HepG2 (cell line): ENCODE data around the gene GPR6. TPM values are rescaled to one million over a fixed set of nuclear protein-coding genes. Genes with fewer than 3 reads are reported as not detected.

Source experiments
- ATAC-seq: fragments of 200-7000 bp; cut with Tn5 transposase; 3 replicates; pipeline ENCODE4 v1.9.1; 2020; ENCODE audit warnings: mild to moderate bottlenecking, moderate library complexity
- BruUV-seq: library from RNA; stranded (reverse); fragments of 400-500 nt; replicated peaks from 2 replicates; lab custom pipeline; 2021; lab: Mats Ljungman, UMichigan
- CTCF ChIA-PET: fragments of 300-600 bp; formaldehyde crosslinking; extraction: SDS; loops from one replicate; lab custom pipeline; 2021; ENCODE audit warnings: low total read pairs, inconsistent platforms, low intra/inter-chr PET ratio; lab: Yijun Ruan, JAX
- POLR2A ChIA-PET: fragments of 350-600 bp; sonication (Branson Sonifier 250); formaldehyde crosslinking; loops from one replicate; lab custom pipeline; 2020; ENCODE audit warnings: antibody characterized with exemption, inconsistent platforms; lab: Yijun Ruan, JAX
- DNase-seq: peaks from one replicate; pipeline ENCODE4 v3.0.0-alpha.2; 2015; ENCODE audit warnings: low spot score
- FAIRE-seq: peaks from 3 replicates; lab custom pipeline; 2011; peaks lifted over from hg19 to GRCh38; lab: Jason Lieb, UNC
- H2AFZ ChIP-seq: one replicate; pipeline ENCODE4 v1.6.1; 2011; ENCODE audit warnings: low read length, inconsistent platforms
- H3K27ac ChIP-seq: fragments of 300-600 bp; 3 replicates; pipeline ENCODE4 v1.8.0; 2011; ENCODE audit warnings: mixed run types, mild to moderate bottlenecking, mixed read lengths, low read length, inconsistent platforms; ENCODE audit not compliant: insufficient read depth; ENCODE audit errors: extremely low read length
- H3K27me3 ChIP-seq, 2 experiments: fragments of 200-600 bp in 1 of 2; 2 replicates in 1 of 2; 3 replicates in 1 of 2; pipeline versions ENCODE4 v1.6.0 to v1.8.0; 2011; ENCODE audit warnings: low read length in 2 of 2, mild to moderate bottlenecking in 2 of 2, moderate library complexity in 2 of 2, inconsistent platforms in 1 of 2; ENCODE audit not compliant: insufficient read depth in 2 of 2, control insufficient read depth in 1 of 2
- H3K36me3 ChIP-seq, 2 experiments: fragments of 200-600 bp in 1 of 2; replicated peaks in 1 of 2; 2 replicates in 1 of 2; 3 replicates in 1 of 2; pipeline versions ENCODE4 v1.5.1 to v1.8.0; 2011; ENCODE audit warnings: low read length in 2 of 2, inconsistent platforms in 1 of 2; ENCODE audit not compliant: insufficient read depth in 2 of 2, control insufficient read depth in 1 of 2
- H3K4me1 ChIP-seq: 2 replicates; pipeline ENCODE4 v1.5.1; 2012; ENCODE audit warnings: low read length, inconsistent platforms; ENCODE audit not compliant: insufficient read depth
- H3K4me2 ChIP-seq: 2 replicates; pipeline ENCODE4 v1.6.0; 2011; ENCODE audit warnings: low read depth, low read length, inconsistent platforms
- H3K4me3 ChIP-seq, 3 experiments: fragments of 200-600 bp in 1 of 3; sonication (generic), shearing (Covaris generic) in 1 of 3; replicated peaks in 1 of 3; 2 replicates each; pipeline ENCODE4 v1.5.1; 2011 to 2016; ENCODE audit warnings: low read length in 3 of 3, inconsistent platforms in 2 of 3, low read depth in 2 of 3, mild to moderate bottlenecking in 2 of 3, control low read depth in 1 of 3, mixed read lengths in 1 of 3; ENCODE audit not compliant: insufficient read depth in 1 of 3
- H3K79me2 ChIP-seq: one replicate; pipeline ENCODE4 v1.6.1; 2011; ENCODE audit warnings: low read length, inconsistent platforms; ENCODE audit not compliant: insufficient read depth
- H3K9ac ChIP-seq: 2 replicates; pipeline ENCODE4 v1.6.0; 2011; ENCODE audit warnings: mild to moderate bottlenecking, low read depth, low read length, inconsistent platforms; ENCODE audit not compliant: insufficient read depth
- H3K9me3 ChIP-seq: 2 replicates; pipeline ENCODE4 v1.5.1; 2012; ENCODE audit warnings: mild to moderate bottlenecking, low read length
- H4K20me1 ChIP-seq: 2 replicates; pipeline ENCODE4 v1.6.0; 2011; ENCODE audit warnings: inconsistent platforms, mild to moderate bottlenecking, low read length, moderate library complexity; ENCODE audit not compliant: insufficient read depth
- ATF7 ChIP-seq, 2 experiments: fragments of 450-650 bp in 1 of 2; sonication (generic) in 1 of 2; formaldehyde crosslinking in 1 of 2; IDR thresholded peaks; 2 replicates each; pipeline versions ENCODE4 v1.4.0 to v1.6.1; 2016 to 2020; ENCODE audit warnings: antibody characterized with exemption in 1 of 2, mild to moderate bottlenecking in 1 of 2, missing genetic modification reagents in 1 of 2
- CSRNP1 ChIP-seq: sonication (generic); formaldehyde crosslinking; IDR thresholded peaks from 2 replicates; pipeline ENCODE4 v1.8.1; 2023; ENCODE audit warnings: mild to moderate bottlenecking, missing genetic modification reagents
- FOXA3 ChIP-seq: IDR thresholded peaks from 2 replicates; pipeline ENCODE4 v1.6.1; 2016; ENCODE audit warnings: missing genetic modification reagents, missing compliant biosample characterization
- FOXM1 ChIP-seq: sonication (generic); formaldehyde crosslinking; IDR thresholded peaks from 2 replicates; pipeline ENCODE4 v1.5.0; 2020; ENCODE audit warnings: missing genetic modification reagents
- IRF2 ChIP-seq: IDR thresholded peaks from 2 replicates; pipeline ENCODE4 v1.6.1; 2018; ENCODE audit warnings: missing genetic modification reagents, missing compliant biosample characterization
- KDM1A ChIP-seq: IDR thresholded peaks from 2 replicates; pipeline ENCODE4 v1.6.1; 2016; ENCODE audit warnings: missing compliant biosample characterization
- NFIB ChIP-seq: sonication (generic); formaldehyde crosslinking; IDR thresholded peaks from 2 replicates; pipeline ENCODE4 v1.9.0; 2021; ENCODE audit warnings: missing genetic modification reagents, mild to moderate bottlenecking, borderline replicate concordance
- SMC3 ChIP-seq: IDR thresholded peaks from 2 replicates; pipeline ENCODE4 v1.6.1; 2011; ENCODE audit warnings: low read length, improper control_type of control experiment
- SSRP1 ChIP-seq: IDR thresholded peaks from 2 replicates; pipeline ENCODE4 v1.6.1; 2016; ENCODE audit warnings: control low read depth
- TARDBP ChIP-seq: sonication (generic); formaldehyde crosslinking; IDR thresholded peaks from 2 replicates; pipeline ENCODE4 v1.8.0; 2022; ENCODE audit warnings: mild to moderate bottlenecking, missing genetic modification reagents
- ZMYM4 ChIP-seq: sonication (generic); formaldehyde crosslinking; IDR thresholded peaks from 2 replicates; pipeline ENCODE4 v1.8.1; 2023; ENCODE audit warnings: mild to moderate bottlenecking, missing genetic modification reagents
- ZNF124 ChIP-seq: sonication (generic); formaldehyde crosslinking; IDR thresholded peaks from 2 replicates; pipeline ENCODE4 v1.4.0; 2020; ENCODE audit warnings: missing genetic modification reagents
- ZNF678 ChIP-seq: sonication (generic); formaldehyde crosslinking; IDR thresholded peaks from 2 replicates; pipeline ENCODE4 v1.4.0; 2020; ENCODE audit warnings: mild to moderate bottlenecking, missing genetic modification reagents
- WGBS: methylation state at CpG from one replicate; pipeline ENCODE4 v1.1.6; 2017; ENCODE audit warnings: low lambda C conversion rate; 5-methylcytosine and 5-hydroxymethylcytosine counted together
- in situ Hi-C: cut with HindIII; loops from 2 replicates; pipeline ENCODE4 v1.10.0; 2017; ENCODE audit warnings: low pct_unique_long_range_greater_than_20kb; ENCODE audit not compliant: extremely low pct_ligation_motif_present
- intact Hi-C: fragments of 100-400 bp; cut with micrococcal nuclease; formaldehyde crosslinking; loops from one replicate; pipeline ENCODE4 v1.10.0; 2022; ENCODE audit not compliant: unreplicated experiment
- polyA plus RNA-seq, 8 experiments: library from polyadenylated mRNA; depleted of rRNA in 3 of 8; stranded (reverse) in 7 of 8; unstranded in 1 of 8; fragments of >200 nt; fragmentation: Illumina TruSeq in 4 of 8; extraction: Trizol in 4 of 8; gene quantifications; 2 replicates each; pipeline versions ENCODE4 v1.2.1 to v1.2.3, GENCODE V29; 2011 to 2016; ENCODE audit warnings: low read depth in 4 of 8, missing spikeins in 1 of 8, mixed read lengths in 1 of 8; ENCODE audit not compliant: insufficient read depth in 1 of 8
- total RNA-seq, 5 experiments: library from RNA; depleted of rRNA; stranded (reverse); fragments of >200 nt; fragmentation: Illumina TruSeq; extraction: Trizol; gene quantifications; 2 replicates each; pipeline ENCODE4 v1.2.3, GENCODE V29; 2016; ENCODE audit warnings: low read depth in 1 of 5

The GPR6 gene
- total and polyA plus RNA-seq, 2 of the 13 experiments (the other 11 are each of a cell fraction or from before 2014, with no cell fraction given): not detected

- no peak overlapping the region for H2AFZ ChIP-seq
- no CpG with 5 or more reads among the region's 4 CpGs for WGBS
- no peaks in the 10 kb centered on the region for H4K20me1 ChIP-seq
- intact Hi-C loops: no loop called here
- H3K4me3 ChIP-seq: no peak overlapping the region
- H3K9me3 ChIP-seq: no peaks in the 10 kb centered on the region
- CTCF ChIA-PET: no interaction called here
- DNase-seq: no peak
- in situ Hi-C loops: no loop called here
- H3K4me2 ChIP-seq: no peak overlapping the region
- no peaks in the 10 kb centered on the region for H3K4me1 ChIP-seq
- no peaks in the 10 kb centered on the region for H3K36me3 ChIP-seq
- H3K79me2 ChIP-seq: no peaks in the 10 kb centered on the region
- BruUV-seq: no TSS peak
- FAIRE-seq: no peak
- TF ChIP-seq SSRP1 (no peak), TARDBP (CRISPR knock-in tag) (no peak), SMC3 (no peak), FOXM1 (CRISPR knock-in tag) (no peak), NFIB (CRISPR knock-in tag) (no peak), FOXA3 (CRISPR knock-in tag) (no peak), ATF7 (IDR thresholded peaks at IDR 0.05) (no peak), ATF7 (CRISPR knock-in tag; IDR thresholded peaks at IDR 0.05) (no peak), ZNF124 (CRISPR knock-in tag) (no peak), IRF2 (CRISPR knock-in tag) (no peak), ZMYM4 (CRISPR knock-in tag) (no peak), KDM1A (CRISPR knock-in tag) (no peak), CSRNP1 (CRISPR knock-in tag) (no peak), ZNF678 (CRISPR knock-in tag) (no peak)
- H3K27me3 ChIP-seq: peaks cover 1 to 13% of the 10 kb centered on the region in 2 experiments; a peak in 3 of 5 replicates
- no peak for ATAC-seq
- H3K27ac ChIP-seq: no peak overlapping the region
- POLR2A ChIA-PET: no interaction called here
- no peak overlapping the region for H3K9ac ChIP-seq
Measured at GRCh38 chr6:109946979-109947378, 31.1 kb upstream of the GPR6 start.
